ENCODE measurements around the gene MARCO.

Gene MARCO

GRCh38 chr2:118907759-118908158 lies 34.2 kb upstream of the MARCO start:
- no peak for TF ChIP-seq CTCF (IDR thresholded peaks at IDR 0.05)

DNA sequence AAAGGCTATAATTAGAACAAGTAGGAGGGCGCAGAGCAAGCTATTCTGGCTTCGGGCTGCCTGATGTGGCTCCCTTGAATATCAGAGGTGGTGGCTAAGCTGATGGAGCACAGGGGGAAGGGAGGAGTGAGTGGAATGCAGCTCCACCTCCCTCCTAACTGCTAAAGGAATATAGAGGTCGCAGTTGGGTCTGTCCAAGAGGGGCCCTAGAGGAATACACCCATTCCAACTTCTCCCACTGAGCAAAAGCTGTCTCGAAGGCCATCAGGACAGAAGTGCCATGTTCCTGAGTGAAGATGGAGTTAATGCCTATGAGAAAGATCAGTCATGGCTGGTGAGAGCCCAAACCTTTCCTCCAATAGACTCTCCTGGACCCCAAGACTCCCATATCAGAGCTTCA lies 32.8 kb upstream of the MARCO start:
- no peak for TF ChIP-seq CTCF (IDR thresholded peaks at IDR 0.05)

DNA sequence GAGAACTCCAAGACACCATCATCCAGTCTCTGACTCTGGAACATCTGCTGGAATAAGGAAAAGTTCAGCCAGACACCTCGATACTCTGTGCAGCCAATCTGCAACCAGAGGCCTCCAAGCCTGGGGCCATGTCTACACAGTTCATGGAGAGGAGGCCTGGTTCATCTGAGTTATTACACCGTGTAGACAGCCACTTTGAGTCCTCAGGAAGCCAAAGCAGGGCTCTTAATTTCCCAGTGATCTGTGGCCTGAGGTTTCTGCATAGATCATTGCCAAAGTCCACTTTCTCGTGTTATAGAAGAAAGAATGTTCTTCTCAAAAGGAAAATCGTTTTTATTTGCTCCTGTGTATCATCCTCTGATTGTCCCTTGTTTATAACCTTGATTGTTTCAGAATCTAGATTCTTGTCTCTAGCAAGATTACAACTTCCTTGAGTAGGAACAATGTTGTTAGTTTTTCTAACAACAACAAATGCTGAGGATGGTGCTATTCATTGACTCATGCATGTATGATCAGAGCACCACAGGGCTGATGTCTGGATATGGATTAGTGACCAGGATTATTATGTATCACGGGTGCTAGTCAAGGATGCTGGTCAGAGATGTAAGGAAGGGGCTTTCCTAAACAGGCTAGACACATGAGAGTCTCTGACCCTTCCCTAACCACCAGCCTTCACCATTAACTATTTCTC lies 30.7 kb upstream of the MARCO start:
- TF ChIP-seq CTCF (IDR thresholded peaks at IDR 0.05) = no peak

- TF ChIP-seq CTCF (IDR thresholded peaks at IDR 0.05) = no peak
These were observed 30.1 kb upstream of the MARCO start for GRCh38 chr2:118911936-118912335.

GRCh38 chr2:118913131-118913802 lies 28.7 kb upstream of the MARCO start:
- TF ChIP-seq CTCF (IDR thresholded peaks at IDR 0.05) = no peak

GRCh38 chr2:118913803-118914645 lies 28.0 kb upstream of the MARCO start:
- TF ChIP-seq CTCF (IDR thresholded peaks at IDR 0.05) = no peak

GRCh38 chr2:118914721-118915453 lies 27.1 kb upstream of the MARCO start:
- TF ChIP-seq CTCF (IDR thresholded peaks at IDR 0.05) = no peak

All from LNCAP (cell line).